GM12865 (cell line): ENCODE results near the gene FOLR2.
"Not testable (repeated sequence)": the region's sequence is repeated elsewhere in the genome, so short reads cannot be mapped to it uniquely, and the experiment has no call there.

Experiments
- DNase-seq: peaks from one replicate; pipeline ENCODE4 v3.0.0; 2010; ENCODE audit warnings: low read depth
- H3K4me3 ChIP-seq: 2 replicates; pipeline ENCODE4 v1.5.1; 2011; ENCODE audit warnings: mild to moderate bottlenecking, low read depth, low read length, control low read depth
- TF ChIP-seq, protein P1 (sequence below): IDR thresholded peaks from 2 replicates; pipeline ENCODE4 v1.5.1; 2011; ENCODE audit warnings: low read length, control low read depth, low read depth, inconsistent platforms; ENCODE audit not compliant: insufficient read depth; ENCODE audit errors: missing control alignments

Gene FOLR2

DNA sequence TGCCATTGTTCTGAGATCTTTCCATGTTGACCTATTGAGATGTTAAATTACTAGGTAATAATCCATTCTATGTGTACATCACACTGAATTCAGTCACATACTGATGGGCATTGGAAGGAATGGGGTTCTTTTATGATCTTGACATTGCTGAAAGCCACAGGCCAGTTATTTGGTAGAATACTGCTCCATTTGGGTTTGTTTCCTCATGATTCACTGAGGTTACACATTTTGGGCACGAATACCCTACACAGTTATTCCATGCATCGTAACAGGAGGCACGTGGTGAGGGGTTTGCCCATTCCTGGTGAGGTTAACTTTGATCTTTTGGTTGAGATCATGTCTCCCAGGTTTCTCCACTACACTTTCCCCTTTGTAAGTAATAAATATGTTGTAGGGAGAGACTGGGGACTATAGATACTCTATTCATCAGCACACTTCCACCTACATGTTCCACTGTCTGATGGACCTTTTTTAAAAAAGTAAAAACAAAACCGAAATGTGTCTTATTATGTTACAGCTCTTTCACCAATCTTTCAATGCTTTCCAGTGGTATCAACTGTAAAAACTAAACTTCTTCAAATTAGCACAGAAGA is 36.7 kb upstream of the FOLR2 start:
- H3K4me3 ChIP-seq, result no peak overlapping the region
- TF ChIP-seq, protein P1, sequence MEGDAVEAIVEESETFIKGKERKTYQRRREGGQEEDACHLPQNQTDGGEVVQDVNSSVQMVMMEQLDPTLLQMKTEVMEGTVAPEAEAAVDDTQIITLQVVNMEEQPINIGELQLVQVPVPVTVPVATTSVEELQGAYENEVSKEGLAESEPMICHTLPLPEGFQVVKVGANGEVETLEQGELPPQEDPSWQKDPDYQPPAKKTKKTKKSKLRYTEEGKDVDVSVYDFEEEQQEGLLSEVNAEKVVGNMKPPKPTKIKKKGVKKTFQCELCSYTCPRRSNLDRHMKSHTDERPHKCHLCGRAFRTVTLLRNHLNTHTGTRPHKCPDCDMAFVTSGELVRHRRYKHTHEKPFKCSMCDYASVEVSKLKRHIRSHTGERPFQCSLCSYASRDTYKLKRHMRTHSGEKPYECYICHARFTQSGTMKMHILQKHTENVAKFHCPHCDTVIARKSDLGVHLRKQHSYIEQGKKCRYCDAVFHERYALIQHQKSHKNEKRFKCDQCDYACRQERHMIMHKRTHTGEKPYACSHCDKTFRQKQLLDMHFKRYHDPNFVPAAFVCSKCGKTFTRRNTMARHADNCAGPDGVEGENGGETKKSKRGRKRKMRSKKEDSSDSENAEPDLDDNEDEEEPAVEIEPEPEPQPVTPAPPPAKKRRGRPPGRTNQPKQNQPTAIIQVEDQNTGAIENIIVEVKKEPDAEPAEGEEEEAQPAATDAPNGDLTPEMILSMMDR, result no peak
- no peak for DNase-seq

DNA sequence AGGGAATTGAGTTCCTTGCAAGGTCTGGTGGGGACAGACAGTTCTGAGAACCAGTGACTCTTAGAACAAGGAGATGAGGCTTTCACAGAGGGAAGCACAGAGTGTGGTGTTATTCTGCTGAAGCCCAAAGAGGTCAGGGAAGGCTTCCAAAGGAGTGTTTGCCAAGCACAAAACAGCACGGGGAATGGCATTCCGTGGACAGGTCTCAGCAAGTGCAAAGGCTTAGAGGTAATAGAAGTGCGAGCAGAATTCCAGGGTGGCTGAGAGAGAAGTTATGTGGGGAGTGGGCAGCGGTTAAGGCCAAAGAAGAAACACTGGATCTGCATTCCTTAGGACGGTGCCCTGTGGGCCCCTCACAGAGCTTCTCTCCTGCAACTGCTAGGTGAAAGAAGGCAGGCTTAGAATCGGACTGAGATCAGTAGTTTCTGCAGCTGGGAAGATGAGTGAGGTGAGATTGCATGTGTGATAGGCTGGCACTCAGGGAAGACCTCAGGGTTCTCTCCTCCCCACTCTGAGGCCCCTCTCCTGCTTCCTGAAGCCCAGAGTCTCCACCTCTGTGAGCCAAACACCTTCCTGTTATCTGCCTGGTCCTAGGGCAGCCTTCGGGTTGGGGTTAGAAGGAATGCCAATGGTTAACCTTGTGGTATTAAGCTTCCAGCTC is 35.6 kb upstream of the FOLR2 start:
- not testable (repeated sequence) for H3K4me3 ChIP-seq, DNase-seq

DNA sequence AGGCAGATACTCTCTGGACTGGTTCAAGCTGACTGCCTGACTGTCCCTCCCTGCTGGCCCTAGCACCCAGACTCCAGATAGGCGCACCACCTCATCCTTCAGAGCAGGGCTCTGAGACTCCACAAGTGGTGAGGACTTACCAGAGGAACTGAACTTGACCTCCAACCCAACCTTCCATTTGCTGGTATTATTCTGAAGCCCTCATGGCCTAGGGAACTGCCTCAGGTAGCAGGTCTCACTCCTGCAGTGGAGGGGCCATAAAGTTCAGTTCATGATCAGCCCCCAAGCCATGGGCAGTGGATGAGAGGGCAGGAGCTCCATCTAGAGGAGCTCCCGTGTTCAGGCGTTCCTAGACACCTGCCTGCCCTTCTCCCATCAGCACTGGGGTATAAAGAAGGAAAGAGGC is 35.0 kb upstream of the FOLR2 start:
- DNase-seq, H3K4me3 ChIP-seq: not testable (repeated sequence)

DNA sequence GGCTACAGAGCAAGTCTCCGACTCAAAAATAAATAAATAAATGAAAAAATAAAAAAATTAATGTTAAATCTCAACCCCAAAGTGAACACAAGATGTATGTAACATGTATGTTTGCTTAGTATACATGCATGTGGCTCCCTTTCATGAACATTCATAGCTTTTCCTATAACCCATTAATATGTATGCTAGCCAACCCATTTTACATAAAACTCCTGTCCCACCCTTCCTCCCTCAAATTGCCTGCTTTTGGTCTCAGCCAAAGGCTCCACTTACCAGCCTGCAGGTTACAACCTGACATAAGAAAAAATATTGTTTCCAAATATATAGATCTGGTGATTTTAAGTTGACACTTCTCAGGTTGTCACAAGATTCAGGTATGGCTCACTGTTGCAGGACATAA is 28.3 kb upstream of the FOLR2 start:
- no peak for DNase-seq
- TF ChIP-seq, protein P1, result no peak
- no peak overlapping the region for H3K4me3 ChIP-seq

DNA sequence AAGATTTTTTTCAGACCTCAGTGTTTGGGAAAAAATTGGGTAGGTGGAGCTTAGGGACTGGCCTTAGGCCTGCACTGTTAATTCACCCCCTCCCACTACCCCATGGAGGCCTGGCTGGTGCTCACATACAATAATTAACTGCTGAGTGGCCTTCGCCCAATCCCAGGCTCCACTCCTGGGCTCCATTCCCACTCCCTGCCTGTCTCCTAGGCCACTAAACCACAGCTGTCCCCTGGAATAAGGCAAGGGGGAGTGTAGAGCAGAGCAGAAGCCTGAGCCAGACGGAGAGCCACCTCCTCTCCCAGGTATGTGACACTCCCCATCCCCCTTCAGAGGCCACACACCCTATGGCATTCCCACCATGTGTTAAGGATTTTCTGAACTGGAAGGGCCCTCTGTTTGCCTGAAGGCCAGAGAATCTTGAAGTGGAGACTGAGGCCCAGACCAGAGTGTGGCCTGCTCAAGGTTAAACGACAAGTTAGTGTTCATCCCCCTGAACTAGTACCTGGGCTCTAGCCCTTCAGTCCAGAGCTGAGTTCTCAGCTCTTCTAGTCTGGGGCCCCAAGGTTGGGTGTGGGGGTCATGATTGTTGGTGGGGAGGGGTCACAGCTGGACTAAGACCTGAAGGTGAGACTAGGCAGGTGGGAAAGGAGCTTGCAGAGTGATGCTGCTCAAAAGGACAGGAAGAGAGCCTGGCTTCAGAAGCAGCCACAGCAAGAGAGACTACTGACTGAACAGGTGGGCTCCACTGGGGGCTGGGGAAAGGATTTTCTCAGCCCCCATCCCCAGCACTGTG is 26.9 kb upstream of the FOLR2 start:
- TF ChIP-seq, protein P1, result no peak
- no peak for DNase-seq
- no peak overlapping the region for H3K4me3 ChIP-seq

DNA sequence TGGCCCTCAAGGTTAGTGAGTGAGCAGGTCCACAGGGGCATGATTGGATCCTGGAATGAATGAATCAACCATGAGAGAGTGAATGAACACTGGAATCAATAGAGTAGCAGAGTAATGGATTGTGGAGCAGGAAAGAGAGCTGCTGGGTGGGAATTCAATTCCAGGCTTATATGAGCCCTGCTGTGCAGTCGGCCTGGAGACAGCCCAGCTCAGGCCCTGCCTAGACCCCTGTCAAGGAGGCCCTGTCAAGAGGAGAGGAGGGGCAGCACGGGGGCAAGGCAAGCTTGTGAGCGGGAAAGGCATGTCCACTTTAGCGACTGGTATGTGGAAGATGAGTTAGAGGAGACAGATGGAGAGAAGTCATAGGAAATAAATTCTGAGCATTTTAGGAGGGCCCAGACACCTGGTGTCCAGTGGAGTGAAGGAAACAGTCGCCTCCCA is 25.9 kb upstream of the FOLR2 start:
- TF ChIP-seq, protein P1, result no peak
- DNase-seq, result no peak
- H3K4me3 ChIP-seq, result no peak overlapping the region

DNA sequence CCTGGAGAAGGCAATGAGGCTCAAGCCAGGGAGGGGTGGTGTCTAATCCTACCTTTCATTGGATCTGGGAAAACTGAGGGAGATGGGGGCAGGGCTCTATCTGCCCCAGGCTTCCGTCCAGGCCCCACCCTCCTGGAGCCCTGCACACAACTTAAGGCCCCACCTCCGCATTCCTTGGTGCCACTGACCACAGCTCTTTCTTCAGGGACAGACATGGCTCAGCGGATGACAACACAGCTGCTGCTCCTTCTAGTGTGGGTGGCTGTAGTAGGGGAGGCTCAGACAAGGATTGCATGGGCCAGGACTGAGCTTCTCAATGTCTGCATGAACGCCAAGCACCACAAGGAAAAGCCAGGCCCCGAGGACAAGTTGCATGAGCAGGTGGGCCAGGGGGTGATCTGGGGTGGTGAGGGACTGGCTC is 24.6 kb upstream of the FOLR2 start, which contains the start of gene FOLR1:
Gene FOLR1, plus strand, starts transcription at position 180 of the 421 bp plus-strand sequence. Its CDS starts 34 bp downstream, at position 214.
- TF ChIP-seq, protein P1, result no peak
- no peak for DNase-seq
- H3K4me3 ChIP-seq, result no peak within 1 kb of the TSS
